Measurements from ENCODE around the gene MCCC2. TPM values are rescaled to one million over a fixed set of nuclear protein-coding genes. Genes with fewer than 3 reads are reported as not detected.
"Not testable (repeated sequence)": the region's sequence is repeated elsewhere in the genome, so short reads cannot be mapped to it uniquely, and the experiment has no call there.

The MCCC2 gene
- polyA plus RNA-seq, 3 donors from 2014 or later: 19.8 to 29.5 (median 25.1) TPM

DNA sequence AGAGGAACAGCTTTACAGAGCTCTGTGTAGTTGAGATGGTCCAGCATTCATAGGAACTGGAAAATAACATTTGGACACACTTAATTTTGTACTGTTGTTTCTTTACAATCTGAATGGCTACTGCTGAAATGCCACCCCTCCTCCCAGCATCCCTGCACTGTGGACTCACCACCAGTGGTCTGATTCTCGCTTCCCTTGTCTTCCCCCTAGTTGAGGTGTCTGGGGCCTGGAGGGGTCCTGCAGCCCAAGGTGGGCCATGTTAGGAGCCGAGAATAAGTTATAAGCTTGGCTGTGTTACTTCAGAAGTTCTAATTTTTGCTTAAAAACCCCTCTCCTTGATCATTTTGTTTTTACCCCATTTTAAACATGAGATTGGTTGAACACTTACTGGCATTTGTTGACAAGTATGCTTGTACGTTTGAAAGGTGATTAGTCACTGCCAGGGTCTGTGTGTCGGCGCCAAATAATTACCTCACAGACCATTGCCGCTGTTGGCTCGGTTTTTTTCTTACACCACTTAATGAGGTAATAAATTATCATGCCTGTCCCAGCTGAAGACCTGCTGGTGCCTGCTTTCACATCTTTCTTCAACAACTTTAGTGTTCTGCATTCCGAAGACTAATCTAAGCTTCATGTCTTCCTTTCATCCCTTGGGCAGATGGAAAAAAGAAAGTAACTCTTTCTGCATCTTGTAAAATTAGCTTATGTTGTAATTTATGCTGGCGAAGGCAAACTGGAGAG, 65.8 kb downstream of the MCCC2 start:
- H3K9me3 Mint-ChIP-seq: no peaks in the 10 kb centered on the region
- peak overlapping the region in 1 of 6 donors; percentile 18 for H3K27ac Mint-ChIP-seq
- no peak for DNase-seq
- H3K27me3 Mint-ChIP-seq (ENCODE audit: low read depth in 3 of 3): peaks cover 0 to 2% (median 0%) of the 10 kb centered on the region in 3 donors
- no peak overlapping the region for H3K4me3 Mint-ChIP-seq
- H3K36me3 Mint-ChIP-seq: peaks cover 43 to 58% (median 49%) of the 10 kb centered on the region in 3 donors
- peaks cover 2 to 9% of the 10 kb centered on the region in 2 donors for H3K4me1 Mint-ChIP-seq

DNA sequence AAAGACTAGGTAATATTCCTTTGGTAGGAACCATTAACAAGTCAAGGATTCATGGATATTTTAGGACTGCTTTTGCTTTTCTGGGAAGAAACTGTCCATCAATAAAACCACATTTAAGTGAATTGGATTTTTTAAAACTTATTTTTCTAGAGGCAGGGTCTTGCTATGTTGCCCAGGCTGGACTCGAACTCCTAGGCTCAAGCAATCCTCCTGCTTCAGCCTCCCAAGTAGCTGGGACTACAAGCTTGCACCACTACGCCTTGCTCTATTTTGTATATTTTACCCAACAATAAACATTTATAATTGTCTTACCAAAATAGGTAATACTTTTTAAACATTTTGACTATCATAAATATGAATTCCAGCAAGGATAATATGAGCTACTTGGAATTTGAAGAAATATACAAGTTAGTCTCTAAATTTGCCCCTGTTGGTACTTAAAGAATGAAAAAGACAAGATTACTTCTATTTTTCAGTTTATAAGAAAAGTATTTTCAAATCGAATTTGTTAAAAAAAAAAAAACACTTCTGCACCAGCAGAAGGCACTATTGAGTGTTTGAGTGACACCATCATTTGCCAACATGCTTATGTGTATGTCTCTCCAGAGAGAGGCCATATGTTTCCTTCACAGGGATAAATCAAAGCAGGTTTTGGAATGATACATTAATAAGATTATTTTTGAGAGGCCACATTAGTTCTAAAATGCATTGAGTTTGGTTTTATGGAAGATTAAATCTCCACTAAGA, 71.9 kb downstream of the MCCC2 start:
- H3K27ac Mint-ChIP-seq: peak overlapping the region in 1 of 6 donors; percentile 8
- no peak for DNase-seq
- no peak overlapping the region for H3K4me3 Mint-ChIP-seq
- no peaks in the 10 kb centered on the region for H3K27me3 Mint-ChIP-seq (ENCODE audit: low read depth in 3 of 3)
- H3K36me3 Mint-ChIP-seq: peaks cover 20 to 27% (median 24%) of the 10 kb centered on the region in 3 donors
- H3K4me1 Mint-ChIP-seq: no peaks in the 10 kb centered on the region
- no peaks in the 10 kb centered on the region for H3K9me3 Mint-ChIP-seq

- Mint-ChIP-seq H3K27ac (no peak overlapping the region), H3K9me3 (no peaks in the 10 kb centered on the region), H3K36me3 (peaks cover 10 to 12% (median 11%) of the 10 kb centered on the region in 3 donors), H3K4me1 (no peaks in the 10 kb centered on the region), H3K27me3 (ENCODE audit: low read depth in 3 of 3) (peaks cover 0 to 4% (median 2%) of the 10 kb centered on the region in 3 donors), H3K4me3 (no peak overlapping the region)
- DNase-seq: no peak
Measured at GRCh38 chr5:71662381-71662780, 75.2 kb downstream of the MCCC2 start.

- Mint-ChIP-seq H3K9me3 (no peaks in the 10 kb centered on the region), H3K4me3 (no peak overlapping the region), H3K27me3 (ENCODE audit: low read depth in 3 of 3) (peaks cover 0 to 9% (median 2%) of the 10 kb centered on the region in 3 donors), H3K4me1 (no peaks in the 10 kb centered on the region), H3K36me3 (peaks cover 0 to 2% (median under 1%) of the 10 kb centered on the region in 3 donors), H3K27ac (no peak overlapping the region)
- DNase-seq: no peak
Measured at GRCh38 chr5:71663191-71663969, 76.2 kb downstream of the MCCC2 start.

DNA sequence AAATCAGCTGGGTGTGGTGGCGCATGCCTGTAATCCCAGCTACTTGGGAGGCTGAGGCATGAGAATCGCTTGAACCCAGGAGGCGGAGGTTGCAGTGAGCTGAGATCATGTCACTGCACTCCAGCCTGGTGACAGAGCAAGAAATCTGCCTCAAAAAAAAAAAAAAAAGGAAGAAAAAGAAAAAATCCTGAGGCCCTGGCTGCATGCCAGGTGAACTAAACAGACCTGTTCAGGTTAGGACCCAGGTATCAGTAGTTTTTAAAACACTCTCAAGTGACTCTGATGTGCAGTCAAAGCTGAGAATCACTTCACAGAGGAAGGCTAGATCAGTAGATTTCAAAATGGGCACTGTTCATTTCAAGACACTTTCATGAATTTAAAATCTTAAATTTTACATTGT, 77.5 kb downstream of the MCCC2 start:
- H3K36me3 Mint-ChIP-seq; H3K4me3 Mint-ChIP-seq; H3K9me3 Mint-ChIP-seq; H3K4me1 Mint-ChIP-seq; H3K27me3 Mint-ChIP-seq (ENCODE audit: low read depth in 3 of 3); H3K27ac Mint-ChIP-seq; DNase-seq: not testable (repeated sequence)

DNA sequence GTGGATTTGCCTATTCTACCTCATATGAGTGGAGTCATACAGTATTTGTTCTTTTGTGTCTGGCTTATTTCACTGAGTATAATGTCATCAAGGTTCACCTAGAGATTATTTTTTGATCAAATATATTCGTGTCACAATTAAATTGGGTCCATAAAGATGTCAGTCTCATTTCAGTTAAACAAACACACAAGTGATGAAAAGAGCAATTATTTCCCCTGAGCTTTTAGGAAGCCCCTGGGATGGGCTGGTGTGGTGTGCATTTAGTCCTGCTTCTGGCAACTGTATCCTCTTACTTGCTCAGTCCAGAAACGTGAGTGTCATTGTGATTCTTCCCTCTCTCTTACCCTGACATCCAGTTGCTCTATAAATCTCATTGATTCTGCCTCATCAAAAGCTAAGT, 79.2 kb downstream of the MCCC2 start:
- peaks cover 0 to 9% (median 6%) of the 10 kb centered on the region in 3 donors for H3K27me3 Mint-ChIP-seq (ENCODE audit: low read depth in 3 of 3)

GRCh38 chr5:71677977-71678376, 90.8 kb downstream of the MCCC2 start:
- Mint-ChIP-seq H3K27me3 (ENCODE audit: low read depth in 3 of 3) (peaks cover 3 to 13% (median 4%) of the 10 kb centered on the region in 3 donors), H3K36me3 (peaks cover 0 to 4% (median 0%) of the 10 kb centered on the region in 3 donors), H3K4me3 (no peak overlapping the region), H3K9me3 (peaks cover 0 to 5% (median under 1%) of the 10 kb centered on the region in 6 donors), H3K4me1 (no peaks in the 10 kb centered on the region), H3K27ac (no peak overlapping the region)
- DNase-seq: no peak

More for the DNA sequence above, 79.2 kb downstream of the MCCC2 start:
- DNase-seq: no peak
- no peak overlapping the region for H3K27ac Mint-ChIP-seq
- H3K4me3 Mint-ChIP-seq: no peak overlapping the region
- no peaks in the 10 kb centered on the region for H3K36me3 Mint-ChIP-seq
- no peaks in the 10 kb centered on the region for H3K9me3 Mint-ChIP-seq
- no peaks in the 10 kb centered on the region for H3K4me1 Mint-ChIP-seq

- H3K4me3 Mint-ChIP-seq: no peak overlapping the region
- peaks cover 0 to 4% (median 0%) of the 10 kb centered on the region in 3 donors for H3K36me3 Mint-ChIP-seq
- no peak for DNase-seq
- H3K27ac Mint-ChIP-seq: no peak overlapping the region
- H3K9me3 Mint-ChIP-seq: peaks cover 0 to 5% (median 2%) of the 10 kb centered on the region in 6 donors
- H3K27me3 Mint-ChIP-seq (ENCODE audit: low read depth in 3 of 3): peaks cover 1 to 17% (median 4%) of the 10 kb centered on the region in 3 donors
- no peaks in the 10 kb centered on the region for H3K4me1 Mint-ChIP-seq
Measured at GRCh38 chr5:71679714-71680113, 92.6 kb downstream of the MCCC2 start.

DNA sequence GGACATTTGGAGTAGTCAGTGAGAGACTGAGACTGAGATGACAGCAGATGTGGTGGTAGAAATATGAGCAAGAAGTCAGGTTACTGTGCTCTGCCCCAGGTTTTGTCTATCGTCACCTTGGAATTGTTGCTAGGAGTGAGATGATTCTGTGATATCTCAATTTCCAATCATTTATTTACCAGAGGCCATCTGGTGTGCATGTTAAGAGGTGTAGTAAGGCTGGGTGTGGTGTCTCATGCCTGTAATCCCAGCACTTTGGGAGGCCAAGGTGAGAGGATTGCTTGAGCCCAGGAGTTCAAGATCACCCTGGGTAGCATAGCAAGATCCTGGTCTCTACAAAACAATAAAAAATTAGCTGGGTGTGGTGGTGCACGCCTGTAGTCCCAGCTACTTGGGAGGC, 93.4 kb downstream of the MCCC2 start:
- Mint-ChIP-seq H3K9me3 (peaks cover 0 to 9% (median 3%) of the 10 kb centered on the region in 6 donors), H3K36me3 (peaks cover 0 to 2% (median 0%) of the 10 kb centered on the region in 3 donors), H3K4me1 (no peaks in the 10 kb centered on the region), H3K27me3 (ENCODE audit: low read depth in 3 of 3) (peaks cover 1 to 20% (median 4%) of the 10 kb centered on the region in 3 donors), H3K27ac (no peak overlapping the region), H3K4me3 (no peak overlapping the region)
- no peak for DNase-seq

- Mint-ChIP-seq H3K27me3 (ENCODE audit: low read depth in 3 of 3) (peaks cover 1 to 27% (median 6%) of the 10 kb centered on the region in 3 donors), H3K4me3 (no peak overlapping the region), H3K36me3 (no peaks in the 10 kb centered on the region), H3K4me1 (no peaks in the 10 kb centered on the region), H3K9me3 (peaks cover 0 to 14% (median 5%) of the 10 kb centered on the region in 6 donors), H3K27ac (no peak overlapping the region)
- DNase-seq: no peak
Measured at GRCh38 chr5:71681296-71681695, 94.2 kb downstream of the MCCC2 start.

GRCh38 chr5:71684309-71684708, 97.2 kb downstream of the MCCC2 start:
- Mint-ChIP-seq H3K4me1 (no peaks in the 10 kb centered on the region), H3K9me3 (peaks cover 0 to 14% (median 3%) of the 10 kb centered on the region in 6 donors), H3K27me3 (ENCODE audit: low read depth in 3 of 3) (peaks cover 0 to 23% (median 3%) of the 10 kb centered on the region in 3 donors), H3K27ac (no peak overlapping the region), H3K4me3 (no peak overlapping the region), H3K36me3 (no peaks in the 10 kb centered on the region)
- DNase-seq: no peak

GRCh38 chr5:71693828-71694427, 106.8 kb downstream of the MCCC2 start:
- H3K4me1 Mint-ChIP-seq: peaks cover 8% of the 10 kb centered on the region in 2 donors
- no peak for DNase-seq
- peaks cover 5 to 21% (median 8%) of the 10 kb centered on the region in 3 donors for H3K27me3 Mint-ChIP-seq (ENCODE audit: low read depth in 3 of 3)
- H3K9me3 Mint-ChIP-seq: peaks cover 0 to 9% (median 2%) of the 10 kb centered on the region in 6 donors
- peaks cover 0 to 4% (median 3%) of the 10 kb centered on the region in 3 donors for H3K36me3 Mint-ChIP-seq
- no peak overlapping the region for H3K27ac Mint-ChIP-seq
- no peak overlapping the region for H3K4me3 Mint-ChIP-seq

- peaks cover 5 to 19% (median 8%) of the 10 kb centered on the region in 3 donors for H3K27me3 Mint-ChIP-seq (ENCODE audit: low read depth in 3 of 3)
- H3K4me1 Mint-ChIP-seq: peaks cover 8% of the 10 kb centered on the region in 2 donors
- DNase-seq: no peak
- H3K36me3 Mint-ChIP-seq: peaks cover 0 to 4% (median 3%) of the 10 kb centered on the region in 3 donors
- peaks cover 0 to 9% (median 2%) of the 10 kb centered on the region in 6 donors for H3K9me3 Mint-ChIP-seq
- H3K4me3 Mint-ChIP-seq: no peak overlapping the region
- H3K27ac Mint-ChIP-seq: no peak overlapping the region
Measured at GRCh38 chr5:71695071-71695470, 107.9 kb downstream of the MCCC2 start.
